ENCODE measurements around the gene INSYN1. TPM values are rescaled to one million over a fixed set of nuclear protein-coding genes. Genes with fewer than 3 reads are reported as not detected.

Gene INSYN1
- total RNA-seq, 2 donors from 2014 or later = 1.3 to 3.6 TPM

DNA sequence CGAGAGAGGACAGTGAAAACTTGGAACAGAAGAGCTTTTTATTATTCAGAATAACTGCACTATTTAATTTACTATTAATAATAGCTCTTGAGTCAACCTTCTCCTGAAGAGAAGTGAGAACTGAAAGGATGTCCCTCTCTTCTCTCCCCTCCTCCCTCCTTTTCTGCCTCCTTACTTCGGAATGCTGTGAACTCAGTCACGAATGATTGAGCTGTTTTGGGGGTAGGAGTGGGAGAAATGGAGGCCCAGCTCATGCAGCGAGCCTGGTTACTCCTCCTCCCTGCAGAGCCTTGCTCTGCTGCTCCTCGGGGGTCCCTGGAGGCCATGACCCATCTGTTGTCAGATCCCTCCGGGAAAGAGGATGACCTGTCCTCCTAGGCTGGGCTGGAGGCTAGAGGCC lies 20.3 kb upstream of the INSYN1 start:
- H3K4me1 ChIP-seq = no peaks in the 10 kb centered on the region
- intact Hi-C loops (cut with DNase I) = no loop called here
- no peak for TF ChIP-seq POLR2A (IDR thresholded peaks at IDR 0.05)
- TF ChIP-seq, protein P1, sequence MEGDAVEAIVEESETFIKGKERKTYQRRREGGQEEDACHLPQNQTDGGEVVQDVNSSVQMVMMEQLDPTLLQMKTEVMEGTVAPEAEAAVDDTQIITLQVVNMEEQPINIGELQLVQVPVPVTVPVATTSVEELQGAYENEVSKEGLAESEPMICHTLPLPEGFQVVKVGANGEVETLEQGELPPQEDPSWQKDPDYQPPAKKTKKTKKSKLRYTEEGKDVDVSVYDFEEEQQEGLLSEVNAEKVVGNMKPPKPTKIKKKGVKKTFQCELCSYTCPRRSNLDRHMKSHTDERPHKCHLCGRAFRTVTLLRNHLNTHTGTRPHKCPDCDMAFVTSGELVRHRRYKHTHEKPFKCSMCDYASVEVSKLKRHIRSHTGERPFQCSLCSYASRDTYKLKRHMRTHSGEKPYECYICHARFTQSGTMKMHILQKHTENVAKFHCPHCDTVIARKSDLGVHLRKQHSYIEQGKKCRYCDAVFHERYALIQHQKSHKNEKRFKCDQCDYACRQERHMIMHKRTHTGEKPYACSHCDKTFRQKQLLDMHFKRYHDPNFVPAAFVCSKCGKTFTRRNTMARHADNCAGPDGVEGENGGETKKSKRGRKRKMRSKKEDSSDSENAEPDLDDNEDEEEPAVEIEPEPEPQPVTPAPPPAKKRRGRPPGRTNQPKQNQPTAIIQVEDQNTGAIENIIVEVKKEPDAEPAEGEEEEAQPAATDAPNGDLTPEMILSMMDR (IDR thresholded peaks at IDR 0.05) = no peak
- H3K4me3 ChIP-seq = no peak overlapping the region
- 37 to 47% methylated on average over 6 of the region's 6 CpGs for WGBS, 2 donors
- DNase-seq (no peak), ATAC-seq (no peak)
- H3K36me3 ChIP-seq (replicated peaks in 1 of 2; ENCODE audit: insufficient read depth in 1 of 2, low read depth in 2 of 2) = no peaks in the 10 kb centered on the region
- no peak overlapping the region for H3K27ac ChIP-seq
- no peaks in the 10 kb centered on the region for H3K9me3 ChIP-seq
- H3K27me3 ChIP-seq = no peaks in the 10 kb centered on the region

DNA sequence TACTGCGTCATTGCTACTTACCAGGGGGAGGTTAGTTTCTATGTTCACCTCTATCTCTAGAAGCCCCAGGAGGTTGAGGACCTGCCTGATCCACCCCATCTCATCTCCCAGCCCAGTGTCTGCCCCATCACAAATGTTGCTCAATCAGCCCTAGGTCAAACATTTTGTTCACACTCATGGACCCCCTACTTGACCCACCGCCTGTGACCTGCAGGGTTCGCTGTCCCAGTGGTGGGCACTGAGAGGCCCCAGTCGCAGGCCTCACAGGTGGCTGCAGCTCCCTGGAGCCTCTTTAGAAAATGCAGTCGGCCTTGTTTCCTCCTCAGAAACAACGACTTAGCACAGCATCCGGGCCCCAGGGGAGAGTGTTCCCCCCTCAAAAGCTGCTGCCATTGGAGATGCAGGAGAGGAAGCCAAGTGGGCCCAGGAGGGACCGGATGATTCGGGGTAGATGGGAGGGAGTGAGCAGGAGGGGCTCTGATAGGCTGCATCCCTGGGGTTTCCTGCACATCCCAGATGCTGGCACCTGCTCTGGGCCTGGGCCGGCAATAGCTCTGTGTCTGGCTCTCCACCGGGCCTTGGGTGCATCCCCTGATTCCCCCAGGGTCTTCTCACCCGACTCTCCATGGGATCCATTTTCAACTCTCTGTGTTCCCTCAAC lies 18.4 kb upstream of the INSYN1 start:
- DNase-seq = no peak
- no peaks in the 10 kb centered on the region for H3K9me3 ChIP-seq
- intact Hi-C loops (cut with DNase I) = no loop called here
- ATAC-seq = no peak
- H3K36me3 ChIP-seq (replicated peaks in 1 of 2; ENCODE audit: insufficient read depth in 1 of 2, low read depth in 2 of 2) = no peaks in the 10 kb centered on the region
- no peak overlapping the region for H3K27ac ChIP-seq
- H3K4me1 ChIP-seq = no peaks in the 10 kb centered on the region
- TF ChIP-seq, protein P1 (IDR thresholded peaks at IDR 0.05) = no peak
- no peak for TF ChIP-seq POLR2A (IDR thresholded peaks at IDR 0.05)
- no peaks in the 10 kb centered on the region for H3K27me3 ChIP-seq
- 67 to 80% methylated on average over 10 to 12 of the region's 12 CpGs for WGBS, 2 donors
- H3K4me3 ChIP-seq = no peak overlapping the region

DNA sequence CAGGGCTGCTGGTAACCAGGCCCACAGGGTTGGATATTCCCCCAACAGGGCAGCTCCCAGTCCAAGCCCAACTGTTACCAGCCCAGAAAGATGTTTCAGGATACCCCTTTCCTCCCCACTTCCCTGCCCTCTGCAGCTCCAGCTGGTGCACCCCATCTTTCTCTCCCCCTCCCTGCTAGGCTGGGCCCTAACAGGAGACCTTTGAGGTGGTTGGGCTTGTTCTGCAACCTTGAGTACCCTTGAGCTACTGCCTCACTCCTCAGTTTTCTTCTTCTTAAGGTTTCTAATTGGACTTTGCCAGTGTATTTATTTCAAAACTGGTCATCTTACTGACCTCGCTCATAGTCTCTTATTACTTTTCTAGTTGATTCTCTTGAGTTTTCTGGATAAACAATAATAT lies 16.9 kb upstream of the INSYN1 start:
- TF ChIP-seq POLR2A (IDR thresholded peaks at IDR 0.05) = no peak
- TF ChIP-seq, protein P1 (IDR thresholded peaks at IDR 0.05) = no peak

GRCh38 chr15:73767806-73768501 lies 14.8 kb upstream of the INSYN1 start:
- DNase-seq (no peak), ATAC-seq (no peak)
- Histone ChIP-seq H3K4me1 (no peaks in the 10 kb centered on the region), H3K9me3 (no peaks in the 10 kb centered on the region), H3K27ac (no peak overlapping the region), H3K36me3 (replicated peaks in 1 of 2; ENCODE audit: insufficient read depth in 1 of 2, low read depth in 2 of 2) (no peaks in the 10 kb centered on the region), H3K4me3 (no peak overlapping the region), H3K27me3 (no peaks in the 10 kb centered on the region)
- TF ChIP-seq, protein P1 (IDR thresholded peaks at IDR 0.05) = no peak
- TF ChIP-seq POLR2A (IDR thresholded peaks at IDR 0.05) = no peak
- intact Hi-C loops (cut with DNase I) = no loop called here
- 53 to 58% methylated on average over 9 of the region's 9 CpGs for WGBS, 2 donors

More for the DNA sequence above, 16.9 kb upstream of the INSYN1 start:
- no peak overlapping the region for H3K4me3 ChIP-seq
- ATAC-seq (no peak), DNase-seq (no peak)
- intact Hi-C loops (cut with DNase I) = no loop called here
- H3K27me3 ChIP-seq = no peaks in the 10 kb centered on the region
- WGBS, 2 donors = 68 to 69% methylated on average over 1 of the region's 1 CpG
- no peak overlapping the region for H3K27ac ChIP-seq
- no peaks in the 10 kb centered on the region for H3K4me1 ChIP-seq
- no peaks in the 10 kb centered on the region for H3K36me3 ChIP-seq (replicated peaks in 1 of 2; ENCODE audit: insufficient read depth in 1 of 2, low read depth in 2 of 2)
- H3K9me3 ChIP-seq = no peaks in the 10 kb centered on the region
